MM.1S (cell line): Measurements from ENCODE around the gene MED16.

Source experiments
- DNase-seq: peaks from one replicate; pipeline ENCODE4 v3.0.0-alpha.2; 2015
- H2AFZ ChIP-seq: fragments of 300-600 bp; sonication (generic); 2 replicates; pipeline ENCODE4 v1.6.0; 2016; ENCODE audit warnings: antibody characterized with exemption, low read length
- H3F3A ChIP-seq: fragments of 300-600 bp; sonication (generic); 2 replicates; pipeline ENCODE4 v1.6.1; 2016; ENCODE audit warnings: mild to moderate bottlenecking, antibody characterized with exemption, low read length, moderate library complexity, mixed read lengths; ENCODE audit not compliant: insufficient read depth
- H3K27ac ChIP-seq: fragments of 300-600 bp; sonication (generic); 2 replicates; pipeline ENCODE4 v1.5.1; 2016; ENCODE audit warnings: mild to moderate bottlenecking, low read length
- H3K27me3 ChIP-seq: fragments of 300-600 bp; sonication (generic); replicated peaks from 2 replicates; pipeline ENCODE4 v1.6.0; 2016; ENCODE audit warnings: low read length; ENCODE audit not compliant: insufficient read depth
- H3K36me3 ChIP-seq: fragments of 300-600 bp; sonication (generic); replicated peaks from 2 replicates; pipeline ENCODE4 v1.6.1; 2016; ENCODE audit warnings: mild to moderate bottlenecking, low read length, mixed read lengths; ENCODE audit not compliant: insufficient read depth
- H3K4me1 ChIP-seq: fragments of 300-600 bp; sonication (generic); 2 replicates; pipeline ENCODE4 v1.6.1; 2016; ENCODE audit warnings: low read length, mixed read lengths
- H3K4me2 ChIP-seq: fragments of 300-600 bp; sonication (generic); 2 replicates; pipeline ENCODE4 v1.6.0; 2016; ENCODE audit warnings: low read depth, low read length
- H3K4me3 ChIP-seq: fragments of 300-600 bp; sonication (generic); 2 replicates; pipeline ENCODE4 v1.5.1; 2016; ENCODE audit warnings: low read length, mixed read lengths
- H3K79me2 ChIP-seq: fragments of 300-600 bp; sonication (generic); 2 replicates; pipeline ENCODE4 v1.6.1; 2016; ENCODE audit warnings: mixed run types, low read length, mixed read lengths
- H3K9ac ChIP-seq: fragments of 300-600 bp; sonication (generic); 2 replicates; pipeline ENCODE4 v1.6.1; 2016; ENCODE audit warnings: low read length, mixed read lengths
- H3K9me2 ChIP-seq: fragments of 300-600 bp; sonication (generic); replicated peaks from 2 replicates; pipeline ENCODE4 v1.6.1; 2016; ENCODE audit warnings: mild to moderate bottlenecking, low read length, mixed read lengths; ENCODE audit not compliant: insufficient read depth
- H3K9me3 ChIP-seq: fragments of 300-600 bp; sonication (generic); replicated peaks from 2 replicates; pipeline ENCODE4 v1.6.1; 2016; ENCODE audit warnings: mild to moderate bottlenecking, low read length, mixed read lengths; ENCODE audit not compliant: insufficient read depth
- H4K20me1 ChIP-seq: fragments of 300-600 bp; sonication (generic); 2 replicates; pipeline ENCODE4 v1.6.1; 2016; ENCODE audit warnings: mild to moderate bottlenecking, low read length, moderate library complexity, mixed read lengths; ENCODE audit not compliant: insufficient read depth
- CTCF ChIP-seq: fragments of 300-600 bp; sonication (generic); IDR thresholded peaks from 2 replicates; pipeline ENCODE4 v1.5.1; 2016; ENCODE audit warnings: antibody characterized with exemption, low read length, mixed read lengths
- EZH2 ChIP-seq: fragments of 300-600 bp; sonication (generic); optimal IDR thresholded peaks from 2 replicates; pipeline ENCODE3; 2017; ENCODE audit warnings: low read depth, mild to moderate bottlenecking, antibody characterized with exemption, low read length, mixed read lengths
- EZH2phosphoT487 ChIP-seq: fragments of 300-600 bp; sonication (generic); IDR thresholded peaks from 2 replicates; pipeline ENCODE4 v1.6.1; 2018; ENCODE audit warnings: antibody characterized with exemption, low read length

MED16 gene

GRCh38 chr19:898663-899062 is 5.7 kb upstream of the MED16 start:
- no peak for DNase-seq

DNA sequence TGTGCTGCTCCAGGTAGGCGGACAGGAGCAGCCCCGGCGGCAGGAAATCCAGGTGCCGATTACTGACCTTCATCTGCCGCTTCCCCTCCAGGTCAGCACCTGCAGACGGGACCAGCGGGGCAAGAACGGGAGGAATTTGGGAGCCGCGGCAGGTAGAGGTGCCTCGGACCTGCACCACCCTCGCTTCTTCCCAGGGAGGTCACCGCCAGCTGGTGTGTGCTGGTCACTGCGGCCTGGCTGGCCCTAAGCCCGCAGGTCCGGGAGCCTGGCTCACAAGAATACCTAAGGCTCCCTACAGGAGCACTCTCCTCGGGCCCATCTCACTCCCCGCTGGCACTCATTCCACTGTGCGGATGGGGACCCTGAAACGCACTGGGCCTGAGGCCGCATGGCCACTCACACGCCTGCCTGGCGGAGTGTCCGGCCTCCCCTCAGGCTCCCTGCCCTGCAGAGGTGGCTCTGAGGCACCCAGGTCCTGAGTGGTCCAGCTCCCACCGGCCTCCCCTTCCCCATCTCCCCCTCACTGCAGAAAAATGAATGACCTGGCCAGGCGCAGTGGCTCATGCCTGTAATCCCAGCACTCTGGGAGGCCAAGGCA is 4.6 kb upstream of the MED16 start:
- Histone ChIP-seq H3K27ac (no peak overlapping the region), H3K27me3 (no peaks in the 10 kb centered on the region)
- DNase-seq, result no peak

More at GRCh38 chr19:898663-899062, 5.7 kb upstream of the MED16 start:
- Histone ChIP-seq H3K9ac (no peak overlapping the region), H3K4me2 (no peak overlapping the region), H4K20me1 (no peaks in the 10 kb centered on the region), H3K4me1 (no peaks in the 10 kb centered on the region), H2AFZ (no peak overlapping the region), H3K27ac (no peak overlapping the region), H3K9me3 (no peaks in the 10 kb centered on the region), H3K9me2 (no peaks in the 10 kb centered on the region), H3K27me3 (no peaks in the 10 kb centered on the region), H3K79me2 (no peaks in the 10 kb centered on the region), H3F3A (no peaks in the 10 kb centered on the region), H3K4me3 (no peak overlapping the region), H3K36me3 (no peaks in the 10 kb centered on the region)
- TF ChIP-seq EZH2phosphoT487, result no peak

DNA sequence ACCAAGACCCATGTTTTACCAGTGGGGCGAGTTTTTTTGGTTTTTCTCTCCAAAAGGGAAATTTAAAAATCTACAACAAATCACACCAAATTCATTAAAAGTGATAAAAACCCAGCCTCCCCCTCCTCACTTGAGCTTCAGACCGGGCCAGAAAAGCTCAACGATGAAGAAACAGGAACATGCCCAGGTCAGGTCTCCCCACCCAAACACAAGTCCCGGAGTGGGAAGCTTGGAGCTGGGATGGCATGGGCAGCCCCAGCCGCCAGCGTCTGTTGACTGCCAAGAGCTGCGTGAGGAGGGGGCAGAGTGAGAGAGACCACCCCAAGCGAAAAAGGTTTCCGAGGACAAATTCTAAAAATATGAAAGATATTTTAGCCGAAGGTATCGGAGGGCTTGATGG is 4.0 kb upstream of the MED16 start:
- DNase-seq, result no peak
- Histone ChIP-seq H3K9me3 (no peaks in the 10 kb centered on the region), H3K9me2 (no peaks in the 10 kb centered on the region), H3K9ac (no peak overlapping the region), H3K4me3 (no peak overlapping the region), H3K4me2 (no peak overlapping the region), H3K79me2 (peaks cover 6% of the 10 kb centered on the region), H3K36me3 (no peaks in the 10 kb centered on the region), H3K27me3 (no peaks in the 10 kb centered on the region), H3K27ac (no peak overlapping the region), H3F3A (no peaks in the 10 kb centered on the region), H4K20me1 (no peaks in the 10 kb centered on the region), H3K4me1 (no peaks in the 10 kb centered on the region), H2AFZ (no peak overlapping the region)
- no peak for TF ChIP-seq CTCF
- TF ChIP-seq EZH2, result no peak
- TF ChIP-seq EZH2phosphoT487, result no peak

More for the DNA sequence above, 4.6 kb upstream of the MED16 start:
- Histone ChIP-seq H3K79me2 (peaks cover under 1% of the 10 kb centered on the region), H3K4me1 (no peaks in the 10 kb centered on the region), H4K20me1 (no peaks in the 10 kb centered on the region), H2AFZ (no peak overlapping the region), H3K9me2 (no peaks in the 10 kb centered on the region), H3K4me2 (no peak overlapping the region), H3F3A (no peaks in the 10 kb centered on the region), H3K9me3 (no peaks in the 10 kb centered on the region), H3K36me3 (no peaks in the 10 kb centered on the region), H3K4me3 (no peak overlapping the region), H3K9ac (no peak overlapping the region)
- TF ChIP-seq CTCF, result no peak
- no peak for TF ChIP-seq EZH2phosphoT487
- no peak for TF ChIP-seq EZH2

DNA sequence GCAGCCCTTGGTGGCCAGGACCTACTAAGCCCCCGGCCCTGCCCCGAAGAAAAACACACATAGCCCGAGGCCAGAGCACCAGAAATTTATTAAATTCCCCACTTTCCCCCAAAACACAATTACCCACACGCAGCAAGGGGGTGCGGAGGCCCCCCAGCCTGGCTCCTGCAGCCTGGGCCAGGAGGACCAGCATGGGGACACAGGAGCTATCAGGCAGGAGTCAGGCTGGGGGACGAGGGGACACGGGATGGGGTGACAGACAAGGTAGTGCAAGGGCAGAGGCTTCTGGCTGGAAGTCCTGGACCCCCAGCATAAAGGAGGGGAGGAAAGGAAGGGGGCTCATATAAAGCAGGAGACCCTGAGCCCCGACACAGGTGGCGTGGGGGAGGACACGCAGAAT is 3.4 kb upstream of the MED16 start:
- peaks cover 10% of the 10 kb centered on the region for H3K79me2 ChIP-seq
- no peaks in the 10 kb centered on the region for H3F3A ChIP-seq
- no peak overlapping the region for H3K27ac ChIP-seq
- H3K4me2 ChIP-seq, result no peak overlapping the region
- TF ChIP-seq EZH2phosphoT487 (no peak), EZH2 (no peak), CTCF (no peak)
- no peak overlapping the region for H3K9ac ChIP-seq
- no peak for DNase-seq
- no peaks in the 10 kb centered on the region for H4K20me1 ChIP-seq
- no peaks in the 10 kb centered on the region for H3K36me3 ChIP-seq
- no peaks in the 10 kb centered on the region for H3K9me3 ChIP-seq
- no peaks in the 10 kb centered on the region for H3K27me3 ChIP-seq
- H3K4me3 ChIP-seq, result no peak overlapping the region
- H3K4me1 ChIP-seq, result no peaks in the 10 kb centered on the region
- no peak overlapping the region for H2AFZ ChIP-seq
- no peaks in the 10 kb centered on the region for H3K9me2 ChIP-seq
